Stimulated activated CD4-positive, alpha-beta T cell treated with anti-CD3 and anti-CD28 coated beads, Interleukin-15, amount 100 ng/mL, for 1 hour (primary cell): ENCODE data around the gene WDR82.

Experiments
- DNase-seq, 2 donors: peaks; one replicate each; pipeline ENCODE4 v3.0.0-alpha.2; 2020; ENCODE audit warnings: low read depth in 1 of 2, low spot score in 1 of 2

WDR82 gene

GRCh38 chr3:52308308-52308707, 29.9 kb upstream of the WDR82 start:
- DNase-seq: no peak

- DNase-seq: no peak
Measured at GRCh38 chr3:52306978-52307377, 28.5 kb upstream of the WDR82 start.

DNA sequence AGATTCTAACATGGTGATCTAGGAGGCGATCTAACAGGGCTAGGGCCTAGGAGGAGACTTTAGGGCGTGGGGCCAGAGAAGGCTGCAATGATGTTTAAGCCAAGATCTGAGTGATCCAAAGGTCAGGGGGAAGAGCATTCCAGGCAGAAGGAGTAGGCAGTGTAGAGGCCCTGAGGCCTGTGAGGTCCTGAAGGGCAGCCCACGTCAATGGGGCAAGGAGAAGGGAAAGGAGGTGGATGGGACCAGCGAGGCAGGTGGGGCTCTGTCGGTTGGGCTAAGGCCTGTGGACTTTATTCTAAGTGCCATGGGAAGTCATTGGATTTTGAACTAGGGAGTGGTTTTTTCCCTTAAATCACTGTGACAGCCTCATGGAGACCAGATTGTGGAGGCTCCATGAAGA, 27.5 kb upstream of the WDR82 start:
- no peak for DNase-seq

GRCh38 chr3:52303811-52304210, 25.4 kb upstream of the WDR82 start:
- DNase-seq: no peak

DNA sequence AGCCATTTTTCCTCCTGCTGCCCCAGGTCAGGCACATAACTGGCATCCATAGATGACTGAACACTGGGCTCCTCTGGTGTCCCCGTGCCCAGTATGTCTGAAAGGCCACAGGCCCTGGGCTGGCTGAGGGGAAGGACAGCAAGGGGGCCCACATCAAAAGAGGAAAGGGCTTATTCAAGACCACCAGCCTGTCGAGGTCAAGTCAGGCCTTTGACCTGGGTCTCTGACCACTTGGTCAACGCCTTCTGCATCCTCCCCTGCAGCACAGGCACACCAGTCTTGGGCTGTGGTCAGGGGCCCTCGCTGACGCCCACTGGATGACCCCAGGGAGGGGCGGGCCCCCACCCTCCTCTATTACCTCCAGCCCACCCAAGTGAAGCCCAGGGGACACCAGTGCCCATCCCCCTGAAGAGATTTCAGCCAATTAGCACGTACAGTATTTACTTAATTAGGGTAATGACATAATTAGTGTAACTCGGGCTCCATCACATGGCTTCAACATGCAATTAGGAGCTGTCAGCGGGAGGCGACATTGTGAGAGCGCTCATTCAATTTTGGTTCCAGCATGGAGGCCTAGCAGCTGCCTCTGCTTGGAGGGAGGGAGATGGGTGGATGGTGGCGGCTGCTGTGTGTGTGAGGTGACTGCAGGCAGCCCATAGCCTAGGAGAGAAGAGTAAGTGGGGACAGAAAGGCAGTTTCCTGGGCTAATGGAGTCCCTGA, 24.1 kb upstream of the WDR82 start:
- no peak for DNase-seq

DNA sequence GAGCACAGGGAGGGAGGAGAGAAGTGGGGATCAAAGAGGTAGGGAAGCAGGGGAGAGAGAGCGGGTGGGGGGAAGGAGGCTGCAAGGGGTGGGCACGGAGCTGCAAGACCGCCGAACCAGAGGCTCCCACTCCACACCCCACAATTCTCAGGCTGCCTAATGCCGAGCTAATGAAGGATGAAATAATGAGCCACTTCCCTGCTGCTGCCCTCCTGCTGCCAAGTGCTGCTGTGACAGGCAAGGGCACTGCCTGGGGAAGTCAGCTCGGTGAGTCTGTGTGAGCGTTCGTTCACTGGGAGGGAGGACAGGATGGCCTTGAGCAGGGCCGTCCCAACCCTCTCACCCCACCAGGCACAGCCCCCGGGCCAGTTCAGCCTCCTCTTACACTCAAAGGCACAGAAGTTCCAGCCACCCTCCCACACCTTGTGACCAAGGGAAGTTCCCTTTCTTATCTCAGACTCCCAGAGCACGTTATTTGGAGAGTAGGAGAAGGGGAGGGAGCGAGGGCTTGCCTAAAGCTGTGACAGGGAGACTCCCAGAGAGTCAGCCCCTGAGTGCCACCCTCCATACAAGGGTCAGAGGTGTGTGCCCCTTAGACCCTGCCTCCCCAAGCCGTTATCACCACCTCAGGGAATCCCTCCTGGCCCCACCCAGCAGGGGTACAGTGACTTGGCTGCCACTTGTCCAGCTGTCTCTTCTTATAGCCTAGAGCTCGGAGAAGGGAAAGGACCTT, 21.6 kb upstream of the WDR82 start:
- DNase-seq: no peak

DNA sequence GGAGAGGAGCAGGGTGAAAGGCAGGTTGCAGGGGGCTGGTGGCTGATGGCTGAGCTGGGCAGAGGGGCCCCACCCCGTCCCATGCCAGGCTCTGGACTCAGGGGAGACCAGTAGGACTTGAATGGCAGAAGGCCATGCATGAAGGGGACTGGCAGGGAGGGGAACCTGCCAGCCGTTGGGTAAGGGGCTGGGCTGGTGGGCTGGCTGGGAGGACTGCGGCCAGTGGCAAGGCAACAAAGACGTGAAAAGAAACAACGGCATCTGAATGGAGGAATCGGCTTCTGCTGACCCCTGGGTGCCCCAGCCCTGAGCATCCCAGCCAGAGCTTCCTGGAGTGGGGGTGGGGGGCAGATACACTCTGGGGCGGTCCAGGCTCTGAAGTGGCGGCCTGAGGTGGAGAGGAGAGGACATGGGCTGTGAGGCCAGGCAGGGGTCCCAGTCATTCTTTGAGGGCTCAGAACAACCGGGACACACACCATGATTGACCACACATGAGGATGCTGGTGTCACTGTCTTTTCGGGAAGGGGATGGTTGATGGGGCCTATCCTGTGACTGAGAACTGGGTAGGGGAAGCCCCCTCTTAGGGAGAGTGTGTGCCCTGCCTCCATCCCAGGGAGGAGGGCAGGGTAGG, 20.9 kb upstream of the WDR82 start:
- DNase-seq: no peak

DNA sequence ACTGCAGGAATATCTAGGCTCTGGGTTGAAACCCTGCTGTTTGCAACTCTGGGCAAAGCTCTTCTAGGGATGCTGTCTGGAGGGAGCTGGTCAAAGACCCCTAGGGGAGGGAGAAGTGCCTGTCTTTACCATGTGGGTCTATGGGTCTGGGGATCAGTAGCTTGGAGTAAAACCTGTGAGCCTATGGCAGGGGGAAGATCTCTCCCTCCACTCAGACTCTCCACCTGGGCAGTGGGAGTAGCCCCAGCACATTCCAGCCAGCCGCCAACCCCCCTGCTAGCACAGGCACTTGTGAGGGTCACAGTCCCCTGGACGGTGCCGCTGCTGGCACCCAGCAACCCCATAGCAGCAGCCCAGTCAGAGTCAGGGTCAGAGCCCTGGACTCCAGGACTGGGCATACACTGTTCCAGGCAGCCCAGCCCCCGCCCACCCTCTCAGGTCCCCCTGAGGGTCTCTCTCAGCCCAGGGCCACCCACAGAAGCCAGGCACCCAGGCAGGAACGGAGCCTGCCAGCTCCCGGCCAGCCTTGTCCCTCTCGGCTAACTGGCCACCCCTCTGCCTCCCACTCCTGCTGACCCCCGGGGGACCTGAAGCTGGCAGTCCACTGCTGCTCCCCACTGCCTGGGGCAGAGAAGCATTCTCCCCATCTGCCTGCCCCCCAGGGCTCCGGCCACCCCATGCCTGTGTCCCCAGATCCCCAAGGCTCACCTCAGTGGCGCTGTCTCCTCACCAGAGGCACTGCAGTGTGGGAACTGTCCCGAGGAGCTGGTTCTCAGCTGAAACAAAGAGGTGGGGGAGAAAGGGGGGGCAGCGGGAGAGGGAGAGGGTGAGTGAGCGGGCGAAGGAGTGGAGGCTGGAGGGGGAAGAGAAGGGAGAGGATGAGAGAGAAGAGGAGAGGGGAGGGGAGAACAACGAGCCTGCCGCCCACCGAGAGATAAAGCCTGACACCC, 20.0 kb upstream of the WDR82 start:
- no peak for DNase-seq

- no peak for DNase-seq
Measured at GRCh38 chr3:52297242-52298148, 19.0 kb upstream of the WDR82 start.

DNA sequence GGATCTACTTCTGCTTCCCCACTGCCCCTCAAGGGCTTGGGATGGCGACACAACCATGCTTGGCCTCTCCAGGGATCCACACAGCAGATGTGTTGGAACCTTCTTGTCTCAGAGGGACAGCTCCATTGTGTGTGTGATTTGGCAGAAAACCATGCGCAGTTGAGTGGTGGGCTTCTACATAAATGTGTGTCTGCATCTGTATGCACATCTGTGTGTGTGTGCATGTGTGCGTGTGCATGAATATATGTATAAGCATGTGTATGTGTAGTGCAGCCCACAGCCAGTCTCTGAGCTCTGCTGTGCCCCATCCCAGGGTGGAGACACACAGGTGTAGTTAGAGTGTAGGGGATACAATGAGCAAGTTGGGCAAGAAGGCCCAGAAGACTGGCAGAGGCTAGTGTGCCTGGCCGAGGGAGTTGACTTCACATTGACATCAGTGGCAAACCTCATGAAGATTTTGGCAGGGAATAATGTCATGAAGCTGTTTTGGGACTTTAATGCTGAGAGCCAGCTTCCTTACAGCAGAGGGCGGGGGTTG, 17.3 kb upstream of the WDR82 start:
- DNase-seq: no peak

GRCh38 chr3:52294320-52295150, 16.1 kb upstream of the WDR82 start:
- no peak for DNase-seq

GRCh38 chr3:52293491-52294319, 15.3 kb upstream of the WDR82 start:
- DNase-seq: no peak

GRCh38 chr3:52292247-52293065, 14.0 kb upstream of the WDR82 start:
- DNase-seq: no peak

GRCh38 chr3:52291508-52292181, 13.2 kb upstream of the WDR82 start:
- peak in 1 of 2 donors; percentile 12 for DNase-seq

- no peak for DNase-seq
Measured at GRCh38 chr3:52290596-52291507, 12.4 kb upstream of the WDR82 start.
